Ramos (cell line): ENCODE results near the gene CBX4.

Experiments used
- in situ Hi-C: fragments of 300-500 bp; cut with MboI; formaldehyde crosslinking; loops from one replicate; pipeline ENCODE4 v1.14.3; 2022; ENCODE audit warnings: low sequenced_read_pairs; ENCODE audit not compliant: unreplicated experiment

The CBX4 gene

GRCh38 chr17:79791735-79792161 is 47.5 kb downstream of the CBX4 start:
- in situ Hi-C loops = no loop called here

- in situ Hi-C loops = no loop called here
Measured at GRCh38 chr17:79790805-79791734, 48.2 kb downstream of the CBX4 start.

- in situ Hi-C loops = loop anchor here (5.0 kb wide), 1 partner anchor 177 kb away; no protein-coding TSS in a partner anchor
Measured at GRCh38 chr17:79789943-79790804, 49.1 kb downstream of the CBX4 start.

GRCh38 chr17:79788989-79789942 is 50.0 kb downstream of the CBX4 start:
- in situ Hi-C loops = loop anchor here (5.0 kb wide), 1 partner anchor 178 kb away; no protein-coding TSS in a partner anchor

- in situ Hi-C loops = loop anchor here (5.0 kb wide), 1 partner anchor 179 kb away; no protein-coding TSS in a partner anchor
Measured at GRCh38 chr17:79788455-79788854, 50.8 kb downstream of the CBX4 start.

GRCh38 chr17:79786930-79787643 is 52.2 kb downstream of the CBX4 start:
- in situ Hi-C loops = loop anchor here (5.0 kb wide), 1 partner anchor 180 kb away; no protein-coding TSS in a partner anchor

GRCh38 chr17:79785900-79786810 is 53.1 kb downstream of the CBX4 start:
- in situ Hi-C loops = loop anchor here (5.0 kb wide), 1 partner anchor 181 kb away; no protein-coding TSS in a partner anchor

- in situ Hi-C loops = loop anchor here (5.0 kb wide), 1 partner anchor 182 kb away; no protein-coding TSS in a partner anchor
Measured at GRCh38 chr17:79785017-79785899, 54.0 kb downstream of the CBX4 start.

DNA sequence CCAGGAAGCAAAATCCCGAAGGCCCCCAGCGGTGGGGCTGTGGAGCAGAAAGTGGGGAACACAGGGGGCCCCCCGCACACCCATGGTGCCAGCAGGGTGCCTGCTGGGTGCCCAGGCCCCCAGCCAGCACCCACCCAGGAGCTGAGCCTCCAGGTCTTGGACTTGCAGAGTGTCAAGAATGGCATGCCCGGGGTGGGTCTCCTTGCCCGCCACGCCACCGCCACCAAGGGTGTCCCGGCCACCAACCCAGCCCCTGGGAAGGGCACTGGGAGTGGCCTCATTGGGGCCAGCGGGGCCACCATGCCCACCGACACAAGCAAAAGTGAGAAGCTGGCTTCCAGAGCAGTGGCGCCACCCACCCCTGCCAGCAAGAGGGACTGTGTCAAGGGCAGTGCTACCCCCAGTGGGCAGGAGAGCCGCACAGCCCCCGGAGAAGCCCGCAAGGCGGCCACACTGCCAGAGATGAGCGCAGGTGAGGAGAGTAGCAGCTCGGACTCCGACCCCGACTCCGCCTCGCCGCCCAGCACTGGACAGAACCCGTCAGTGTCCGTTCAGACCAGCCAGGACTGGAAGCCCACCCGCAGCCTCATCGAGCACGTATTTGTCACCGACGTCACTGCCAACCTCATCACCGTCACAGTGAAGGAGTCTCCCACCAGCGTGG is 54.8 kb downstream of the CBX4 start:
- in situ Hi-C loops = loop anchor here (5.0 kb wide), 1 partner anchor 183 kb away; no protein-coding TSS in a partner anchor

- in situ Hi-C loops = no loop called here
Measured at GRCh38 chr17:79783891-79784290, 55.3 kb downstream of the CBX4 start.
